ENCODE data around the gene NECAB3.
"Not testable (repeated sequence)": the region's sequence is repeated elsewhere in the genome, so short reads cannot be mapped to it uniquely, and the experiment has no call there.

Gene NECAB3

DNA sequence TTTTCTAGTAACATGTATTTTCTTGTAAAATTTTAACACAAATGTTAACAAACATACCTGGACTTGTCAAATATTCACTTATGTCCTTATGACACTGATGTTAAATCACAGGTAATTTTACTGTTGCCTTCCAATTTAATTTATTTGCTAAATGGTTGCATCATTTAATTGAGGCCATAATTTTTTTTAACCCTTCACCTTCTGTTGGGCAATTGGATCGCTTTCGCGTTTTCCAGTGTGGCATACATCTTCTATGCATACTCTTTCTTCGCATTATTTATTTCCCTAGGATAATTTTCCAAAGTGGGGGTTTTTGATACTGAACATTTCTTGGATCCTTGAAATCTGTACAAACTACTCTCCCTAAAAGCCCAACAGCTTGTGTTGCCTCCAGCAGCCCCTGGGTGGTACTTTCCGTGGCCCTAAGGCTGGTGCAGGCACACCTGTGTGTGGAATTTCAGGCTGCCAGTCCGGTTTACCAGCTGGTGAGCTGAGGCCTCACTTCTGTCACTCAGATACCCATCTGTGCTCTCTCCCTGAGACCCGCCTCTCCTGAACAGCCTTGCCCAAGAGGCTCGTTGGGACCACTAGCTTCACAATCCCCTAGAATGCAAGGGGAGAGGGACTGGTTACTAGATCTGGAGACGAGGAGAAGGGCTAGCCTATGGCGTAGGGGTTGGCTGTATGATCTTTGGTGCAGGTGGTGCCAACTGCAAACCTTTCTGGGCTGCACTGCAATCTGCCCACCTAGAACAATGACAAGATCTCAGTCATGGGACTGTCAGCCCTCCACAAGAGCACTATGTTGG lies 23.3 kb downstream of the NECAB3 start:
- no peak for DNase-seq (ENCODE audit: low read depth, low spot score)

DNA sequence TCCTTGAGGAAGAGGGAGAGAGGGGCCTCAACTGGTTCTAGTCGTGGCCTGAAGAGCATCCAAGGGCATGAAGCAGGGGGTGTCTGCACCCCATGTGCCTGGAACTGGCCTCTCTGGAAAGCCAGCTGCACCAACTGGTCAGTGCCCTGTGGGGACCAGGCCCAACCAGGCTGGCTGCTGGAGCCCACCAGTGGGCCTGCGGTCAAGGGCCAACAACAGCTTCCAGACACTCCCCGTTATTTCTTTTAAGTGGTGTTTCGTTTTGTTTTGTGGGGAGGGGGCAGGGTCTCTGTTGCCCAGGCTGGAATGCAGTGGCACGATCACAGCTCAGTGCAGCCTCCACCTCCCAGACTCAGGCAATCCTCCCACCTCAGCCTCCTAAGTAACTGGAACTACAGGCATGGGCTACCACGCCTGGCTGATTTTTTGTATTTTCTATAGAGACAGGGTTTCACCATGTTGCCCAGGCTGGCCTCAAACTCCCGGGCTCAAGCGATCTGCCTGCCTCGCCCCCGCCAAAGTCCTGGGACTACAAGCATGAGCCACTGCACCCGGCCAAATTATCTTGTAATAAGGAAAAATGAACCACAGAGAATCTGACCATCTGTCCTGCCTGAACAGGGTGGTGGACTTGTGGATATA lies 24.0 kb downstream of the NECAB3 start:
- no peak for DNase-seq (ENCODE audit: low read depth, low spot score)

DNA sequence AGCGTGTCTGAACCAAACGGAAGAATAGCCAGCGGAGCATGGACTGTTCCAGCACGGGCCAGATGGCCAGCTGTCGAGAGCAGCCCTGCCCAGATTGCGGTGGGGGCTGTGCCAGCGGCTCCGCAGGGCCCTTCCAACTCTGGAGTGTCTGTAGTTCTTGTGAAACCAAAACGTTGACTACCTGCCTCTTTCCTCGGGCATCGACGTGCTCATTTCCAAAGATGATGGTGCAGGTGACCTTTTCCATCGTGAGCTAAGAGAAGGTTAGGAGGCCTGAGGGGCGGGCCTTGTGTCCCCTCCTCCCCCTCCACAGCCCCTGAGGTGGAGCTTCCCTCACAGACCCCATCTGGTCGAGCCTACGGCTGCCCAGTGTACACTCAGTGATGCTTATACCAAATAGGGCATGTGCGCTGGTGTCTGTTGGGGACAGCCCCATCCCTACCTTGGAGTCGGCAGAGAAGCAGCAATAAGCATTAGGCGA lies 25.0 kb downstream of the NECAB3 start:
- DNase-seq (ENCODE audit: low read depth, low spot score), result no peak

DNA sequence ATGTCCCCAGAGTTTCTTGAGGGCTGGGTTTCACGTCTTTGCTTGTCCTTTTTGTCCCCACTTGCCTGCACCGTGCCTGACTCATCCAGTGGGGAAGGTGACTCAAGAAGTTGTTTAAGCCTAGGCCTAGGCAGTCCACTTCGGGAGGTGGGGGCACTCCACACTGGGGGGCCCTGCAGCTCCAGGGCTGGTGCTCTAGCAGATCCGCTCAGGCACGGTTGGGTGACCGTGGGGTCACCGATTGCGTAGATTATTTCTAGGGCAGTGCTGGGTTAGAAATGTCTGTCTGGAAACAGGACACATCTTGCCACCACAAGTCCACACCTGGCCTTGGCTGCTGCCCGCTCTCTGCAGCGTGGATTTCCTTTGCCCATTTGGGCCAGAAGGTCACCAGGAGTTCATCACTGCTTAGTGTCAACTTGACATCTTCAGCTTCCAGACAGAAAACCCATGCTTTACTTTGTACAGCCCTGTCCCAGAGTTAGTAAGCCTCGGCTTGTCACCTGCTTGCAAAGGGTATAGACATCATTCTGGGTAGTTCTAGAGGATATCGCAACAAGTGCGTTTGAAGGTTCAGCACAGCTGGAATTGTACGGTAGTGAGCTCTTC lies 25.7 kb downstream of the NECAB3 start:
- no peak for DNase-seq (ENCODE audit: low read depth, low spot score)

DNA sequence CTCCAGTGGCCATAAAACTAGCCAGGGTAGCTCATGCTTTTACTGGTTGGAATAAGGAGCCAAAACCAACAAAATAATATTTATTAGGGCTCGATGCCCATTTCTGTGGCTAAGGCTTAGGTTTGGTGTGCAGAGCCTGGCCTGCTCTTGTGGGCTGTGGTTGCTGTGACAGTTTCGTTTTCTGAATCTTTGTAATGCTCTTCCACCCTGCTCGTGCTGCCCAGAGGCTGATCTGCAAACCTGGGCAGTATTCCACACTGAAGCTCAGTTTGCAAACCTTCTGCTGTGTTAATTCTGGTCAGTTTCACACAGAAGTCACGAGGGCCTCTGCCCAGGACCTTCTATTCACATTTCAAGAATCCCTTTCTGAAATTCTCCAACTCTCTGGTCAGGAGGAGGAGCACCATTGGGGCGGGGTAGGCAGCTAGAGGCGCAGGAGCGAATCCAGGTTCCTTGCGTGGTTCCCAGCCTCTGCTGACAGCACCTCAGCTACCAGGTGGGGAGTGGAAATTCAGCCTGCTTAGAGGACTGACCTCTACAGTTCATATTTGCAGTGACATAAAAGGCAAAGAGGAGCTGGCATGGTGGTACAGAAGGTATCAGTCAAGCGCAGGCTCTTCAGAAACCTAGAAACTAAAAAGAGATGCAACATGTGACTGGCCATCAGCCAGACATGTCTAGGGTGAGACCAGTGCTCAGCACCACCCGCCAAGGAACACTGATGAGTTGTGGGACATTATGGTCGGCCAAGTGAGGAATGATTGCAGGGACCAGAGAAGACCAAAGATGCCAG lies 26.4 kb downstream of the NECAB3 start:
- no peak for DNase-seq (ENCODE audit: low read depth, low spot score)

DNA sequence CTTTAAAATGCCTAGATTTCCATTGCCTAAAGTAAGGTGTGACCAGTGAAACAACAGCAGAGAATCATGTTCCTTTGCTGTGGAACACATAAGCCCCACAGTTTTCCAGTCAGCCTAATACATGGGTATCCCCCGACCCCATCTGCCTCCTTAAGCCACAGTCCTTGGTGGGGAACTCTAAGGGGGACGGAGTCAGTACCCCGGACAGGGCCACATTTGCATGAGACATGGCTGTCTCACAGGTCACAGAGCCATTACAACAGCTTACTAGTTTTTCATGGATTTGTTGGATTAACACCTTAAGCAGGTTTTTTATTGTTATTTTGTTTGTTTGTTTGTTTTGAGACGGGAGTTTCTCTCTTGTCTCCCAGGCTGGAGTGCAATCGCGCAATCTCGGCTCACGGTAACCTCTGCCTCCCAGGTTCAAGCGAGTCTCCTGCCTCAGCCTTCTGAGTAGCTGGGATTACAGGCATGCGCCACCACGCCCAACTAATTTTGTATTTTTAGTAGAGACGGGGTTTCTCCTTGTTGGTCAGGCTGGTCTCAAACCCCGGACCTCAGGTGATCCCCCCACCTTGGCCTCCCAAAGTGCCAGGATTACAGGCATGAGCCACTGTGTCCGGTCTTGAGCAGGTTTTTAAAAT lies 27.1 kb downstream of the NECAB3 start:
- not testable (repeated sequence) for DNase-seq (ENCODE audit: low read depth, low spot score)

DNA sequence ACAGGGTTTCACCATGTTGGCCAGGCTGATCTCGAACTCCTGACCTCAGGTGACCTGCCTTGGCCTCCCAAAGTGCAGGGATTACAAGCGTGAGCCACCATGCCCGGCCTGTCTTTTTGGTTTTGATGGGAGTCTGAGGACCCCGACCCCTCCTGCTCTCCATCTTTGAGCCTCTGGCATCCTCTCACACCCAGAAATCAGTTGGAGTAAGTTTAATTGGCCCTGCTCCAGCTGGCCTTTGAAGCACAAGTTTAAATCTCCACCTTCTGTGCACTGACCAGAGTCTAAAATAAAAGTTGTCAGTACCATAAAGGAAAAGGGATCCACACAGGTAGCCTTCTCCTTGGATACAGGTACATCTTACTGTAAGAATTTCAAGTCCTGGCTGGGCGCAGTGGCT lies 28.0 kb downstream of the NECAB3 start:
- no peak for DNase-seq (ENCODE audit: low read depth, low spot score)

DNA sequence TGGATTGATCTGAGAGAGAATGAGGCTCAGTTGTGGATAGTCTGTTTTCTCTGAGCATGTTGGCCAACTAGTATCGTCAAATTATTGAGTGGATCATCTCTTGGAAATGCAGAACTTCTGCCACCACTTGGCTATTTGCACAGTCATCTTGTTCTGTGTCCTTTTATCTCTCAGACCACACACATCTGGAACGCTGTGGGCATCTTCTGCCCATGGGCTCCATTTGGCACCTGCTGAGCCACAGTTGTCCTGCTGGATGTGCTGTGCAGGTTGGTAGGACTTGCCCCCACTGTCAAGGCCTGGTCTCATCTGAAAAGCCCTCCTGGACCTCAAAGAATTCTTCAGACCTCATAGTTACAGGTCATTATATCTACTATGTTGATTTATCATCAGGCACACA lies 28.8 kb downstream of the NECAB3 start:
- no peak for DNase-seq (ENCODE audit: low read depth, low spot score)

DNA sequence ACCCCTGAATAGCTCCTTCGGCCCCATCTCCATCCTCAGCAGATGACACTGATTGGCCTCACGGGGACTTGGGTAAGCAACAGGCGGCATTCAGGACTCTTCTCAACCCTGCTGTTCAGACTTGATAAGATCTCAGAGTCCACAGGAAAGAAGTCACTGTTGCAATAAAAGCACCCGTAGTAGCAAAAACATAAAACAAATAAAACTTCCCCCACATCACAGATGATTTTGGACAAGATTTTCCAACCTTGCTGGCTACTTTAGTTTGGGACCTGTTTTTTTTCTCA lies 29.2 kb downstream of the NECAB3 start:
- no peak for DNase-seq (ENCODE audit: low read depth, low spot score)

DNA sequence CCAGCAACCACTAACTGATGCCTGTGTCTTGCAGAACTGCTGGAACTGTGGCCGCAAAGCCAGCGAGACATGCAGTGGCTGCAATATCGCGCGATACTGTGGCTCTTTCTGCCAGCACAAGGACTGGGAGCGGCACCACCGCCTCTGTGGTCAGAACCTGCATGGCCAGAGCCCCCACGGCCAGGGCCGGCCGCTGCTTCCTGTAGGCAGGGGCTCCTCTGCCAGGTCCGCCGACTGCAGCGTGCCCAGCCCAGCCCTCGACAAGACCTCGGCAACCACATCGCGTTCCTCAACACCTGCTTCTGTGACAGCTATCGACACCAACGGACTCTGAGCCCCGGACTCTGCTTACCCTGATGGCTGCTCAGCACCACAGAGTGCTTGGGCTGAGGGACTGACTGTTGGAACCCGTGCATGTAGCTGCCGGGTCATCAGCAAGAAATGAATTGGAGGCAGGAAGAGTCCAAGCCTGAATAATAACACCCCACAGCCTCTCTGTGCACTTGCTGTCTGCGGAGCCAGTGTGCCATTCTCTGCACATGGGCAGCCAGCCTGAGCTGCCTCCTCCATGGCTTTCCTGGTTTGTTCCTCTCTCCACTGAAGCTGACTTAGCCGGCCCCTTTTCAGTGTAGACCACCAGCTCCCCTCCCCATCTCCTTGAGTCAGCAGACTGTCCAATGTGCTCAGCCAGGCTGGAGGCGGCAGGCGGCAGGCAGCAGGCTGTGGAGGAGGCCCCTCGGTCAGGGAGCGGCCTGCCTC lies 29.7 kb downstream of the NECAB3 start:
- DNase-seq (ENCODE audit: low read depth, low spot score), result no peak

DNA sequence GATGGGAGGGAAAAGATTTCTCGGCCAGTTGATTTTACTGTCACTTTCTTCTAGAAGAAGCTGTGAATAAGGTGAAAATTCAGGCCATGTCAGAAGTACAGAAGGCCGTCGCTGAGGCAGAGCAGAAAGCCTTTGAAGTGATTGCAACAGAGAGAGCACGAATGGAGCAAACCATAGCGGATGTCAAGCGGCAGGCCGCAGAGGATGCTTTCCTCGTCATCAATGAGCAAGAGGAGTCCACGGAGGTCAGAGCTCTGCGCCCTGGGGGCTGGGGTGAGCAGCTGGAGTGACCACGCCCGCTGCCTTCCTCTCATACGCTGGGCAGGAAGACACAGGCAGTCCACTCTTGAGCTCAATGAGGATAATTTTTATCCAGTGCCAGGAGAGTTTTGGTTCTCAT lies 33.9 kb downstream of the NECAB3 start:
- no peak for DNase-seq (ENCODE audit: low read depth, low spot score)

DNA sequence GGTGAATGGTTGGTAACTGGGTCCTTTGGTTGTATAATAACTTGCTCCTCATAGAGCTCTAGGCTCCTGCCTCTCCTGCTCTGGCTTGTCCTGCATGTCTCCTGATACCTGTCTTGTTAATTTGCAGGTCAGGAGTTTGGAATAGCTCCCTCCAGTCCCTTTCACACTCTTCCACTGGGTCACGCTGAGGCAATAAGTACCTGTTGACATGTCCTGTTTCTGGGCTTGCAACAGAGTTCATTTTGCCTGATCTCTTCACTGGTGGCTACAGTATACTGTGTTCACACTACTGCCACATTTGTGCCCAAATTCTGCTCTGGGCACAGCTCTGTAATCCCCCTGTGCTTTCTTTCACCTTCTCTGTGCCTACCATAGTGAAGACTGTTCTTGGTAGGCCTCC lies 37.5 kb downstream of the NECAB3 start:
- no peak for DNase-seq (ENCODE audit: low read depth, low spot score)

DNA sequence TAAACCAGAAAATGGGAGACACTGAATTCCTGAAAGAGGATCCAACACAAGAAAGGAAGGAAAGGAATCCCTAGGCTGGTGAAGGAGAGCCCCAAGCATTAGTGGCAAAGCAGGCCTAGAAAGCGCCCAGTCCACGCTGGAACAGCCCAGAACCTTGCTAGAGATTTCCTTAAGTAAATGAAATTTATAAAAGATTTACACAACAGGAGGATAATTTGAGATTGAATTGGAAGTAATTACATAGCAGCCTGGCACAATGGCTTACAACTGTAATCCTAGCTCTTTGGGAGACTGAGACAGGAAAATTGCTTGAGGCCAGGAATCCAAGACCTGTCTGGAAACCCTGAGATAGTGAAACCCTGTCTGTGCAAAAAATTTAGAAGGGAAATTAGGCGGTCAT lies 38.9 kb downstream of the NECAB3 start:
- DNase-seq (ENCODE audit: low read depth, low spot score), result no peak

DNA sequence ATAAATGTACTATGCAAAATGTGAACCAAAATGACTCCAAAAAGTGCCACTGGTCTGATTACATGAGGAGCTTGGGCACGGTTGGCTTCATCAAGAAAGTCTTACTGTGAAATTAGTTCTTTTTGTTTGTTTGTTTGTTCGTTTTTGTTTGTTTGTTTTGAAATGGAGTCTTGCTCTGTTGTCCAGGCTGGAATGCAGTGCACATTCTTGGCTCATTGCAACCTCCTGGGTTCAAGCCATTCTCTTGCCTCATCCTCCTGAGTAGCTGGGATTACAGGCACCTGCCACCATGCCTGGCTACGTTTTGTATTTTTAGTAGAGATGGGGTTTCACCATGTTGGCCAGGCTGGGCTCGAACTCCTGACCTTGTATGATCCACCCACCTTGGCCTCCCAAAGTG lies 42.3 kb downstream of the NECAB3 start:
- DNase-seq (ENCODE audit: low read depth, low spot score), result not testable (repeated sequence)

DNA sequence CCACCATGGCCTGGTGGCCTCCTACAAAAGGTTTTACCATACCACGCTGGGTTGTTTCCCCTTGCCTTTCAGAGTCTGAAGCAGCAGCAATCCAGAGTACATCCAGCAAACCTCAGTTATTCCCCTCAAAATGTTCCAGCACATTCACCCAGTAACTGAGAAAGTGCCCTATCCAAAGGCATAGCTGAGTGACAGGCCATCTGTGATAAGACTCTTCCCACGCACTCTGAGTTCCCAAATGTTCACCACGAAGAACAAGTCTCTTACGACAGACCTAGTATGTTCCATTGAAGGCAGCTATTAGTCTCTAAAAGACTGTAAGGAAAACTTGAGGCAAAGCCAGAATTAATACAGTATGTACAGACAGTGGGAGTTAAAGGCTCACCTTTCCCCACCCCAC lies 43.7 kb downstream of the NECAB3 start:
- no peak for DNase-seq (ENCODE audit: low read depth, low spot score)

DNA sequence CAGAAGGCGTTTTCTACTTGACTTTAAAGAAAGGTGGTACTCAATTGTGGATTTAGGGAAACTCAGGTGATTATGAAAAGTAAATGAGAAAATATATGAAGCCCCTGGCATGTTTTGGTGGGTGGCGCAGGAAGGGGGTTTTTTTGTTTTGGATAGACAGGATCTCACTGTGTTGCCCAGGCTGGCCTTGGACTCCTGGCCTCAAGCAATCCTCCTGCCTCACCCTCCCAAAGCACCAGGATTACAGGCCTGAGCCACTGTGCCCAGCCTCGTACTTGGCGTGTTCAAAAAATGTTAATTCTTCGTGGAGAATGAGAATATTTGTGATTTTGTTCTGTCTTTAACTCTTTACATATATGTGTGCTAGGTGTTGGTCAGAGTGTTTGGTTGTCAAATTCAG lies 44.2 kb downstream of the NECAB3 start:
- DNase-seq (ENCODE audit: low read depth, low spot score), result no peak

DNA sequence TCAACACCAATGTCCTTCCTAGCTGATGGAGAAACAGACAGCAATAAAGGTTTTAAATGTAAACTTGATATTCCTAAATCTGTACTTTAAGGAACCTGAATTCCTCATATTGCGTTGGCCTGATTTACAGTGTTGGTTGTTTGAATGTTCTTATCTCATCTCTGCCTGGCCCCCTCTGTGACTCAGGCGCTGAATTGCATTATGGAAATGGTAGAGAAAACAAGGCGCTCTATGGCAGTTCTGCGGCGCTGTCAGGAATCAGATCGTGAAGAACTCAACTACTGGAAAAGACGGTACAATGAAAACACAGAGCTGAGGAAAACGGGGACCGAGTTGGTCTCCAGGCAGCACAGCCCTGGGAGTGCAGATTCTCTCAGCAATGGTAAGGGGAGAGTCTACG lies 44.7 kb downstream of the NECAB3 start:
- no peak for DNase-seq (ENCODE audit: low read depth, low spot score)

DNA sequence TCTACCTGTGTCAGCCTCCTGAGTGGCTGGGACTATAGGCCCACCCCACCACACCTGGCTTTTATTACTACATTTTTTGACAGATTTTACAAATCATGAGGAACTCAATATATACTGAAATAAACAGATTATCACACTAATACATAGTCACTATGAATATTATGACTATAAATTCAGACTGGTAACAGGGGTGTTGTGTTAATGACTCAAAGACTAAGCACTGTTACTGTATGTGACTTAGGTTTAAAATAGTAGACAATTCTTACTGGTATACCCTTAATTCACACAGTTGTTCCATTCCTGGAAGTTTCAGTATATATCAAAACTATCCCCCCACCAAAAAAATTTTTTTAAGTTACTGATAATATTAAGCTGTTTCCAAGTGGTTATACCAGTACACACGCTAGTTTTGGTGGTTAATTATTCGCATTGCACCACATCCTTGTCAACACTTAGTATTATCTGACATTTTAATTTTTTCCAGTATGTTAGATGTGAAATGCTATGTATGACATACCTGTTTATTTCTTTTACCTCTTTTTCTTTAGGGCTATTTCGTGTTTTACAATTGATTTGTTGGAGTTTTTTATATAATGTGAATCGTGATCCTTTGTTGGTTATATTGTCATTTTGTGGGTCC lies 46.5 kb downstream of the NECAB3 start:
- DNase-seq (ENCODE audit: low read depth, low spot score), result no peak

DNA sequence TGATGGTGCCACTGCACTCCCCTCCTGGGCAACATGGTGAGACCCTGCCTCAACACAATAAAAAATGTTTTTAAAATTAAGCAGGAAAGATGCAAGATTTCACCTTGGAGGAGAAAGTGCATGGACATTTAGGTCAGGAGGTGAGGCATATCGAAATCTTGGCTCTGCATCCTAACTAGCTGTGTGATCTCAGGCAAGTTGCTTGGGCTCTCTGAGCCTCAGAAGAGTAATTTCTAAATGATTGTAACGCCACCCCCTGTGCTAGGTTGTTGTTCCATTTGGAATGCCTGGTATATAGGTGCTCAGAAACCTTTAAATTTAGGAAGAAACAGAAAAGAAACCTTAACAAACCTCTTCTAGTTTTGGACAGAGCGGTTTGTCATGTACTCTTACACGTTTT lies 48.0 kb downstream of the NECAB3 start:
- no peak for DNase-seq (ENCODE audit: low read depth, low spot score)

DNA sequence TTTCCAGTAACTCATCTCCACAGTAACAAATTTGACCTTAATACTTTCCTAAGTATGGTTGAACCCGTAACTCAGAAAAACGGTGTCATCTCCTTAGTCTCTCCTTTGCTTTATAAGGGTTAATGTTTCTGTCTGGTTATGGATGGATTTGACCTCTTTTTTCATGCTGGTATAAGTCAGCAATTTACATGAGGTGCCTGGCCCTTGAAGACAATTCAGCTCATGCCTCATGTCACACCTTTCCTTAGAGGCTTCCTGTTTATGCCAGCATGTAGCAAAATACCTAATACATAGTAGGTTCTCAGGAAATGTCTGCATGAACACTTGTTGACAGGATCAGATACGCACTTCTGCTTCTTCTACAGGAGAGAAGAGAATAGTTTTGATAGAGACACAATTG lies 49.8 kb downstream of the NECAB3 start:
- no peak for DNase-seq (ENCODE audit: low read depth, low spot score)
